GM18868 (cell line): ENCODE data around the gene PTPN23.
"Not testable (repeated sequence)": the region's sequence is repeated elsewhere in the genome, so short reads cannot be mapped to it uniquely, and the experiment has no call there.

Source experiments
- ATAC-seq: cut with Tn5 transposase; IDR thresholded peaks from one replicate; pipeline ENCODE4 v1.9.1; 2021; ENCODE audit warnings: mild to moderate bottlenecking, moderate library complexity; ENCODE audit not compliant: unreplicated experiment

The PTPN23 gene

GRCh38 chr3:47367631-47368030 lies 13.2 kb upstream of the PTPN23 start:
- ATAC-seq: no peak

- ATAC-seq: not testable (repeated sequence)
These were observed 10.8 kb upstream of the PTPN23 start for GRCh38 chr3:47370020-47370419.

GRCh38 chr3:47370887-47371697 lies 9.7 kb upstream of the PTPN23 start:
- no peak for ATAC-seq

- no peak for ATAC-seq
These were observed 6.2 kb upstream of the PTPN23 start for GRCh38 chr3:47374587-47374986.

GRCh38 chr3:47376393-47376792 lies 4.4 kb upstream of the PTPN23 start:
- ATAC-seq: no peak

GRCh38 chr3:47377186-47377585 lies 3.6 kb upstream of the PTPN23 start:
- ATAC-seq: no peak

- no peak for ATAC-seq
These were observed 2.0 kb upstream of the PTPN23 start for GRCh38 chr3:47378869-47379268.

- no peak for ATAC-seq
These were observed 1.4 kb upstream of the PTPN23 start for GRCh38 chr3:47379411-47379899.

GRCh38 chr3:47380026-47380600 lies 708 bp upstream of the PTPN23 start:
- ATAC-seq: peak; percentile 5

- ATAC-seq: peak; percentile 67
These were observed 716 bp downstream of the PTPN23 start for GRCh38 chr3:47381317-47382157.

GRCh38 chr3:47384425-47384824 lies 3.6 kb downstream of the PTPN23 start:
- no peak for ATAC-seq

- ATAC-seq: no peak
These were observed 4.2 kb downstream of the PTPN23 start for GRCh38 chr3:47385007-47385406.

GRCh38 chr3:47385796-47386195 lies 5.0 kb downstream of the PTPN23 start:
- no peak for ATAC-seq

GRCh38 chr3:47392933-47393332 lies 12.1 kb downstream of the PTPN23 start:
- ATAC-seq: no peak

- ATAC-seq: no peak
These were observed 13.5 kb downstream of the PTPN23 start for GRCh38 chr3:47394140-47394870.

GRCh38 chr3:47394881-47395280 lies 14.1 kb downstream of the PTPN23 start:
- no peak for ATAC-seq

- ATAC-seq: no peak
These were observed 17.4 kb downstream of the PTPN23 start for GRCh38 chr3:47398228-47398627.

- no peak for ATAC-seq
These were observed 18.2 kb downstream of the PTPN23 start for GRCh38 chr3:47399016-47399415.

GRCh38 chr3:47399531-47400270 lies 18.9 kb downstream of the PTPN23 start:
- no peak for ATAC-seq

GRCh38 chr3:47404431-47404876 lies 23.6 kb downstream of the PTPN23 start:
- ATAC-seq: no peak
